CD4-positive, alpha-beta memory T cell (primary cell): ENCODE results near the gene GPSM3. TPM values are rescaled to one million over a fixed set of nuclear protein-coding genes. Genes with fewer than 3 reads are reported as not detected.

Source experiments
- microRNA-seq: library from miRNA; unstranded; fragments of <30 nt; microRNA quantifications from one replicate; pipeline ENCODE4 v1.2.0, GENCODE V29; 2021; ENCODE audit warnings: borderline replicate concordance, borderline number of aligned reads, borderline microRNAs expressed, mixed read lengths
- polyA plus RNA-seq, 2 donors: library from polyadenylated mRNA; unstranded; fragments of 300-500 nt; fragmentation: Illumina TruSeq; gene quantifications; one replicate each; pipeline ENCODE4 v1.2.3, GENCODE V29; 2021
- total RNA-seq, 2 experiments: library from RNA; stranded (reverse); gene quantifications; one replicate each; pipeline ENCODE4 v1.2.3, GENCODE V29; 2021

Gene GPSM3
- total and polyA plus RNA-seq, 4 experiments from 2014 or later: 110 to 313 (median 237) TPM

Small RNAs within 50 kb of the gene (microRNA-seq; reads per million reads assigned to microRNA genes)
- not detected for gene MIR6721
- gene MIR6833: not detected

Other genes with a start within 250 kb of the GPSM3 start
- gene CFB, start 246.5 kb downstream of the GPSM3 start, total RNA-seq: under 1 TPM in 1 of 2 experiments, not detected in 1; 0.64 TPM
- not detected for gene CFB, start 246.5 kb downstream of the GPSM3 start, polyA plus RNA-seq
- gene NELFE, start 233.7 kb downstream of the GPSM3 start, total RNA-seq: 10 to 100 TPM; 45.8 to 49.0 TPM
- 10 to 100 TPM; 67.0 to 78.5 TPM for gene NELFE, start 233.7 kb downstream of the GPSM3 start, polyA plus RNA-seq
- 100 to 1,000 TPM; 117 to 119 TPM for gene SKIC2, start 233.5 kb downstream of the GPSM3 start, total RNA-seq
- gene SKIC2, start 233.5 kb downstream of the GPSM3 start, polyA plus RNA-seq: 10 to 100 TPM; 21.8 to 23.0 TPM
- 10 to 100 TPM; 27.8 to 30.3 TPM for gene DXO, start 220.5 kb downstream of the GPSM3 start, total RNA-seq
- 10 to 100 TPM; 10.8 to 11.7 TPM for gene DXO, start 220.5 kb downstream of the GPSM3 start, polyA plus RNA-seq
- 1 to 10 TPM; 6.7 to 9.8 TPM for gene C4A, start 210.6 kb downstream of the GPSM3 start, total RNA-seq
- gene C4A, start 210.6 kb downstream of the GPSM3 start, polyA plus RNA-seq: under 1 TPM in 1 of 2 donors, not detected in 1; 0.17 TPM
- 1 to 10 TPM; 5.0 to 5.8 TPM for gene C4B, start 177.8 kb downstream of the GPSM3 start, total RNA-seq
- gene C4B, start 177.8 kb downstream of the GPSM3 start, polyA plus RNA-seq: under 1 TPM in 1 of 2 donors, not detected in 1; 0.36 TPM
- gene CYP21A2, start 154.2 kb downstream of the GPSM3 start, total RNA-seq: under 1 TPM; 0.39 to 0.61 TPM
- not detected for gene CYP21A2, start 154.2 kb downstream of the GPSM3 start, polyA plus RNA-seq
- gene TNXB, start 83.3 kb downstream of the GPSM3 start, total RNA-seq: 10 to 100 TPM; 16.5 to 22.4 TPM
- gene TNXB, start 83.3 kb downstream of the GPSM3 start, polyA plus RNA-seq: under 1 TPM in 1 of 2 donors, not detected in 1; 0.31 TPM
- gene ATF6B, start 64.4 kb downstream of the GPSM3 start, total RNA-seq: 100 to 1,000 TPM; 151 to 154 TPM
- 10 to 100 TPM; 11.4 to 27.7 TPM for gene ATF6B, start 64.4 kb downstream of the GPSM3 start, polyA plus RNA-seq
- 1 to 10 TPM; 2.2 to 2.8 TPM for gene FKBPL, start 62.4 kb downstream of the GPSM3 start, total RNA-seq
- gene FKBPL, start 62.4 kb downstream of the GPSM3 start, polyA plus RNA-seq: 1 to 10 TPM; 2.0 to 3.0 TPM
- gene PRRT1, start 40.7 kb downstream of the GPSM3 start, total RNA-seq: 1 to 10 TPM; 1.5 to 1.9 TPM
- under 1 TPM in 1 of 2 donors, not detected in 1; 0.60 TPM for gene PRRT1, start 40.7 kb downstream of the GPSM3 start, polyA plus RNA-seq
- gene PPT2, start 38.5 kb downstream of the GPSM3 start, total RNA-seq: 10 to 100 TPM; 12.7 to 15.4 TPM
- 1 to 10 TPM; 3.8 TPM for gene PPT2, start 38.5 kb downstream of the GPSM3 start, polyA plus RNA-seq
- gene EGFL8, start 28.0 kb downstream of the GPSM3 start, total RNA-seq: 10 to 100 TPM; 16.6 TPM
- under 1 TPM in 1 of 2 donors, not detected in 1; 0.23 TPM for gene EGFL8, start 28.0 kb downstream of the GPSM3 start, polyA plus RNA-seq
- 10 to 100 TPM; 32.2 to 32.8 TPM for gene AGPAT1, start 16.6 kb downstream of the GPSM3 start, total RNA-seq
- gene AGPAT1, start 16.6 kb downstream of the GPSM3 start, polyA plus RNA-seq: 10 to 100 TPM; 15.3 to 16.4 TPM
- gene RNF5, start 14.2 kb downstream of the GPSM3 start, total RNA-seq: 10 to 100 TPM; 44.2 to 47.7 TPM
- gene RNF5, start 14.2 kb downstream of the GPSM3 start, polyA plus RNA-seq: 100 to 1,000 TPM; 102 to 129 TPM
- 10 to 100 TPM; 74.8 to 77.3 TPM for gene AGER, start 8.4 kb downstream of the GPSM3 start, total RNA-seq
- under 1 TPM in 1 of 2 donors, not detected in 1; 0.62 TPM for gene AGER, start 8.4 kb downstream of the GPSM3 start, polyA plus RNA-seq
- gene PBX2, start 2.4 kb downstream of the GPSM3 start, total RNA-seq: 100 to 1,000 TPM; 188 to 192 TPM
- 1 to 10 TPM in 1 of 2 donors, under 1 TPM in 1; 0.57 to 1.8 TPM for gene PBX2, start 2.4 kb downstream of the GPSM3 start, polyA plus RNA-seq
- 1 to 10 TPM in 1 of 2 experiments, under 1 TPM in 1; 0.35 to 1.2 TPM for gene NOTCH4, start 31.4 kb upstream of the GPSM3 start, total RNA-seq
- gene NOTCH4, start 31.4 kb upstream of the GPSM3 start, polyA plus RNA-seq: under 1 TPM in 1 of 2 donors, not detected in 1; 0.70 TPM
- gene TSBP1, start 179.3 kb upstream of the GPSM3 start, total RNA-seq: not detected
- not detected for gene TSBP1, start 179.3 kb upstream of the GPSM3 start, polyA plus RNA-seq
- gene BTNL2, start 214.5 kb upstream of the GPSM3 start, total RNA-seq: not detected
- gene BTNL2, start 214.5 kb upstream of the GPSM3 start, polyA plus RNA-seq: not detected
- 10 to 100 TPM; 24.3 to 25.1 TPM for gene HLA-DRA, start 247.2 kb upstream of the GPSM3 start, total RNA-seq
- 100 to 1,000 TPM in 1 of 2 donors, 1 to 10 TPM in 1; 6.9 to 112 TPM for gene HLA-DRA, start 247.2 kb upstream of the GPSM3 start, polyA plus RNA-seq